Right ventricle myocardium inferior (tissue), 1 donor: ENCODE results near the gene IRF2BPL. TPM values are rescaled to one million over a fixed set of nuclear protein-coding genes. Genes with fewer than 3 reads are reported as not detected.
A peak's percentile ranks its signal among the peaks of the same experiment; 100 is the strongest.

ENCODE experiments used
- ATAC-seq: fragments of 200-7000 bp; cut with Tn5 transposase; one replicate; pipeline ENCODE4 v1.9.1; 2020; ENCODE audit warnings: mild to moderate bottlenecking, moderate library complexity
- DNase-seq: peaks from one replicate; pipeline ENCODE4 v3.0.0; 2021; ENCODE audit errors: missing footprints
- intact Hi-C: fragments of 100-400 bp; cut with DNase I; formaldehyde crosslinking; loops from one replicate; pipeline ENCODE4 v1.11.0; 2022
- total RNA-seq: library from RNA; stranded (reverse); fragmentation: NEBNext Ultra II Directional; extraction: Animal tissue kit (Norgen Biotek cat#: 25700); gene quantifications from one replicate; pipeline ENCODE4 v1.2.1, GENCODE V29; 2021
- donor health status: DM: no; HTN: yes; CAD: no; lungs with severe emphysema.

IRF2BPL gene
- total RNA-seq, 1 donor from 2014 or later, result 41.1 TPM

DNA sequence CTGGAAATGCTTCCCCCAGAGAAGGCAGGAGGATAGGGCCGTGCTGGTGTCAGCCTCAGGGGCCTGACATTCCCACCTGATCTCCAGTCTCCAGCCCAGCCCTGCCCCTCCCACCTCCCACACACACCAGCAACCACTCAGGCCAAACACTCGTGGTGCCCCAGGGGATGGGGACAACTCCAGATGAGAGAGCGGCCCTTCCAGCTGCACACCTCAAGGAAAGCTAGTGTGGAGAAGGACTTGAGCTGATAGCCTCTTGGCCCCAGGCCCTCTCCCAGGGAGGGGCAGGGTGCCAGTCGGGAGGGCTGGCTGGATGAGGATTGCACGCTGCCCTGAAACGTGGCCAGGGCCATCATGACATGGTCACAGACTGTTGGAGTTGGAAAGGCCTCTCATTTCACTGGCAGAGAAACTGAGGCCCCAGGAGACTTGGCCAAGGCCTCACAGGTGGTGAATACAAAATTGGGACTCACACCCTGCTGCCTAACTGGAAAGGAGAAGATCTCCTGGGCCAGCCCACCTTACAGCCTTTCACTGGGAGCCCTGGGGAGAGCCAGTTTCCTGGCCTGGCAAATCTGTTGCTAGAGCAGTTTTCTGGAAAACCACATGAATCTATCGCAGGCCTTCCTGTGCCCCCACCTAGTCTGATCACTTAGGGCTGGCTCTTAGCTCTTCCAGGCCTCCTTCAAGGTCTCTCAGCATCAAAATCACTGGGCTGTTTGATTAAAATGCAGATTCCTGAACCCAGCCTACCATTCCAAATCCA, 52.1 kb downstream of the IRF2BPL start:
- DNase-seq (no peak), ATAC-seq (peak; percentile 30)
- intact Hi-C loops, result no loop called here

GRCh38 chr14:76975812-76976211, 52.7 kb downstream of the IRF2BPL start:
- DNase-seq, result no peak
- intact Hi-C loops, result no loop called here
- ATAC-seq, result no peak

GRCh38 chr14:76975051-76975450, 53.5 kb downstream of the IRF2BPL start:
- intact Hi-C loops, result no loop called here
- DNase-seq (no peak), ATAC-seq (no peak)

Other genes with a start within 250 kb of the IRF2BPL start
- gene ANGEL1, start 215.8 kb downstream of the IRF2BPL start, total RNA-seq, result 10.5 TPM
- gene LRRC74A, start 202.3 kb downstream of the IRF2BPL start, total RNA-seq, result not detected
- 72.7 TPM for gene CIPC, start 69.5 kb upstream of the IRF2BPL start, total RNA-seq
- not detected for gene ZDHHC22, start 113.1 kb upstream of the IRF2BPL start, total RNA-seq
- 2.7 TPM for gene TMEM63C, start 153.1 kb upstream of the IRF2BPL start, total RNA-seq
- not detected for gene NGB, start 242.5 kb upstream of the IRF2BPL start, total RNA-seq